Effector memory CD8-positive, alpha-beta T cell (primary cell): ENCODE measurements around the gene R3HCC1L.

Experiments
- ATAC-seq: fragments of 150-1000 bp; cut with Tn5 transposase; replicated peaks from 2 replicates; pipeline ENCODE4 v1.10.0; 2021; ENCODE audit warnings: mild to moderate bottlenecking, moderate library complexity
- DNase-seq, 3 experiments: peaks; one replicate each; pipeline ENCODE4 v3.0.0; 2021
- H3K27ac Mint-ChIP-seq, 2 donors: one replicate each; pipeline ENCODE4 v1.8.0; 2022; ENCODE audit warnings: mild to moderate bottlenecking in 2 of 2, mixed read lengths in 2 of 2, moderate library complexity in 2 of 2
- H3K27me3 Mint-ChIP-seq, 2 donors: one replicate each; pipeline ENCODE4 v1.8.0; 2022; ENCODE audit warnings: mixed read lengths in 2 of 2
- H3K36me3 Mint-ChIP-seq: one replicate; pipeline ENCODE4 v1.8.0; 2022; ENCODE audit warnings: mild to moderate bottlenecking, moderate library complexity, mixed read lengths; ENCODE audit not compliant: insufficient read depth
- H3K4me1 Mint-ChIP-seq, 2 donors: one replicate each; pipeline ENCODE4 v1.8.0; 2022; ENCODE audit warnings: low read depth in 2 of 2, mixed read lengths in 2 of 2
- H3K4me3 Mint-ChIP-seq, 2 donors: one replicate each; pipeline ENCODE4 v1.8.0; 2022; ENCODE audit warnings: mild to moderate bottlenecking in 2 of 2, mixed read lengths in 2 of 2, moderate library complexity in 2 of 2
- H3K9me3 Mint-ChIP-seq, 2 donors: one replicate each; pipeline ENCODE4 v1.8.0; 2022; ENCODE audit warnings: mixed read lengths in 2 of 2
- total RNA-seq, 9 experiments: gene quantifications; one replicate each; lab custom pipeline; 2026; lab: John Stamatoyannopoulos, UW

The R3HCC1L gene
- total RNA-seq, result 42.7 to 64.8 (median 48.6) reads per million in 9 experiments

DNA sequence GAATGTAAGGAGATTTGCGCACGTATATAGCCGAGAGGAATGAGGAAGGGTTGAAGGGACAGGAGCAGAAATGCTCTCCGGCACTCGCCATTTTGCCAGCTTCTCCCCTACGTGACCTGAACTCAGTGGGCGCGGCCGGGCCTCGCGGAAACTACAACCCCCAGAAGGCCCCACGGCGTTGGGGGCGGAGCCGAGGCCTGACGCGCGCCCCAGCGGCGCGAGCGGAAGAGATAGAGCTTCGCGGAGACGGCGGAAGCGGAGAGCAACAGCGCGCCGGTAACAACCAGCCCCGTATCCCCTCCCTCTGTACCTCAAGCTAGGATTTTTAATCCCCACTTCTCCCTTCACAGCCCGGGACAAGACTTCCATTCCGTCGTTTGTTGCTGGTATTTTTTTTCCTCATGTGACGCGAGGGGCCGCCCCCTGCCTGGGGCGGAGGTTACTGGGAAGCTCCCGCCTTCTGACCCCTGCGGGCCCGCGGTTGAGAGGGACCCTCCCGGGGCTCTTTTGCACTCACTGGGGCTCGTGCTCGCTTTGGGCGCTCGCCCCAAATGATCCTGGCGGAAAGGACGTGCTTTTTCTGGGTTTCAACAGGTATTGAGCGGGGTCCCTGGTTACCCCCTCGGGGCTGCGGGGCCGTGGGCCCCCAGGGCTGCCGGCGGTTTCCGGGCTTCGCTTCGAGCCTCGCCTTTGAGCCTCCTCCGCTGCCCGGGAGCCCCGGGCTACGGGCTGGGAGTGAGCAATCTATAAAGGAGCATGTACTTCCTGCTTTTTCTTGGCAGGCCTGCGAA lies at the start of gene R3HCC1L:
Gene R3HCC1L (plus strand): TSS at position 227 of the 791 bp plus-strand sequence. CDS start 73,458 bp downstream, outside the sequence.
- Mint-ChIP-seq H3K4me3 (peak within 1 kb of the TSS; percentile 78 to 91), H3K4me1 (peaks cover 26 to 36% of the 10 kb centered on the region in 2 donors), H3K9me3 (no peaks in the 10 kb centered on the region), H3K27ac (peak within 1 kb of the TSS; percentile 94 to 98), H3K27me3 (peaks cover 0 to 6% of the 10 kb centered on the region in 2 donors), H3K36me3 (peaks cover 8% of the 10 kb centered on the region)
- DNase-seq, result peak; percentile 92 to 97 (median 94)
- ATAC-seq, result peak; percentile 97

- Mint-ChIP-seq H3K27me3 (peaks cover 35 to 75% of the 10 kb centered on the region in 2 donors), H3K4me3 (no peak overlapping the region), H3K27ac (no peak overlapping the region), H3K4me1 (peaks cover 0 to 4% of the 10 kb centered on the region in 2 donors), H3K36me3 (peaks cover 3% of the 10 kb centered on the region), H3K9me3 (no peaks in the 10 kb centered on the region)
- no peak for DNase-seq
- no peak for ATAC-seq
Measured at GRCh38 chr10:98085238-98085637, 49.2 kb upstream of the R3HCC1L start.

- ATAC-seq (no peak), DNase-seq (no peak)
- Mint-ChIP-seq H3K27ac (no peak overlapping the region), H3K36me3 (peaks cover 3% of the 10 kb centered on the region), H3K9me3 (no peaks in the 10 kb centered on the region), H3K27me3 (peaks cover 35 to 69% of the 10 kb centered on the region in 2 donors), H3K4me3 (no peak overlapping the region), H3K4me1 (peaks cover 0 to 4% of the 10 kb centered on the region in 2 donors)
Measured at GRCh38 chr10:98086837-98087708, 47.4 kb upstream of the R3HCC1L start.

GRCh38 chr10:98088186-98088971 lies 46.1 kb upstream of the R3HCC1L start:
- Mint-ChIP-seq H3K36me3 (no peaks in the 10 kb centered on the region), H3K4me1 (no peaks in the 10 kb centered on the region), H3K27ac (no peak overlapping the region), H3K27me3 (peaks cover 29 to 64% of the 10 kb centered on the region in 2 donors), H3K9me3 (no peaks in the 10 kb centered on the region), H3K4me3 (no peak overlapping the region)
- ATAC-seq, result no peak
- no peak for DNase-seq

GRCh38 chr10:98090822-98091221 lies 43.6 kb upstream of the R3HCC1L start:
- H3K9me3 Mint-ChIP-seq, result no peaks in the 10 kb centered on the region
- H3K27ac Mint-ChIP-seq, result no peak overlapping the region
- H3K4me1 Mint-ChIP-seq, result no peaks in the 10 kb centered on the region
- H3K36me3 Mint-ChIP-seq, result no peaks in the 10 kb centered on the region
- no peak overlapping the region for H3K4me3 Mint-ChIP-seq
- DNase-seq (no peak), ATAC-seq (no peak)
- H3K27me3 Mint-ChIP-seq, result peaks cover 32 to 80% of the 10 kb centered on the region in 2 donors

- Mint-ChIP-seq H3K27me3 (peaks cover 13 to 31% of the 10 kb centered on the region in 2 donors), H3K36me3 (no peaks in the 10 kb centered on the region), H3K4me1 (no peaks in the 10 kb centered on the region), H3K27ac (no peak overlapping the region), H3K4me3 (no peak overlapping the region), H3K9me3 (no peaks in the 10 kb centered on the region)
- DNase-seq (no peak), ATAC-seq (no peak)
Measured at GRCh38 chr10:98096316-98096715, 38.1 kb upstream of the R3HCC1L start.

- Mint-ChIP-seq H3K36me3 (no peaks in the 10 kb centered on the region), H3K9me3 (no peaks in the 10 kb centered on the region), H3K4me1 (no peaks in the 10 kb centered on the region), H3K4me3 (no peak overlapping the region), H3K27me3 (peaks cover 13 to 31% of the 10 kb centered on the region in 2 donors), H3K27ac (no peak overlapping the region)
- DNase-seq (no peak), ATAC-seq (no peak)
Measured at GRCh38 chr10:98096731-98097130, 37.7 kb upstream of the R3HCC1L start.

GRCh38 chr10:98097175-98097574 lies 37.3 kb upstream of the R3HCC1L start:
- Mint-ChIP-seq H3K27me3 (peaks cover 13 to 31% of the 10 kb centered on the region in 2 donors), H3K9me3 (no peaks in the 10 kb centered on the region), H3K4me1 (no peaks in the 10 kb centered on the region), H3K27ac (no peak overlapping the region), H3K36me3 (no peaks in the 10 kb centered on the region), H3K4me3 (no peak overlapping the region)
- no peak for DNase-seq
- ATAC-seq, result no peak

DNA sequence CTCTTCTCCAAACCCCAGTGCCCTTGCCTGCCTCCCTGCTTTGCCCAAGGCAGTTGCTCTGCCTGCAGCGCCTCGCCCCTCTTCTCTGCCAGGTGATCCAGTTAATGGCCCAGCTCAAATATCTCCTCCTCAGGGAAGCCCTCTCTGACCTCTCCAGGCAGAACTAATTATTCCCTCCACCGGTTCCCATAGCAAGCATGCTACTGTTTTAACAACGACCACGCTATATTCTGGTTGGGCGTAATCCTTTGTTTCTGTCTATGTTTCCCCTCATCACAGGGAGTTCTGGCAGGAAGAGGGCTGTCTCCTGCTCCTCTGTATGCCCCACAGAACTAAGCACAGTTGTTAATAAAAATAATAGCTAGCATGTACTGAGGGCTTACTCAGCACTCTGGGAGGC lies 36.8 kb upstream of the R3HCC1L start:
- Mint-ChIP-seq H3K4me1 (no peaks in the 10 kb centered on the region), H3K27me3 (peaks cover 13 to 31% of the 10 kb centered on the region in 2 donors), H3K9me3 (no peaks in the 10 kb centered on the region), H3K4me3 (no peak overlapping the region), H3K36me3 (no peaks in the 10 kb centered on the region), H3K27ac (no peak overlapping the region)
- no peak for ATAC-seq
- no peak for DNase-seq

DNA sequence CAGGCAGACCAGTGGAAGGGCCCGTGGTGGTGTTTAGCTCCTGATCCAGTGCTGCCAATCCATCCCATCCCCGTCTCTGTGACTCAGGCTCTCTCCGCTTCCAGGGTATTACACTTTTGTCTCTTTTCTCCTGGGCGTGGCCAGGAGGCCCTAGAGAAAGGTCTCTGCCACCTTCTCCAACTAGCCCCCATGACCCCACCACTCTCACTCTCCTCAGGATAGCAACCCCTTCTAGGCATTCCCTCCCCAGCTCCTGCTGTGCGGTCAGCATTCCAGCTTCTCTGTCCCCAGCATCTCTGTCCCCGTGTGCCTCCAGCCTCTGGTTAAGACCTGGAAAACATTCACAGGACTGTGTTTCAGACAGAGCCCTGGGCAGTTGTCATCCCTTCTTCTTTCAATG lies 36.2 kb upstream of the R3HCC1L start:
- no peak overlapping the region for H3K27ac Mint-ChIP-seq
- no peak for DNase-seq

DNA sequence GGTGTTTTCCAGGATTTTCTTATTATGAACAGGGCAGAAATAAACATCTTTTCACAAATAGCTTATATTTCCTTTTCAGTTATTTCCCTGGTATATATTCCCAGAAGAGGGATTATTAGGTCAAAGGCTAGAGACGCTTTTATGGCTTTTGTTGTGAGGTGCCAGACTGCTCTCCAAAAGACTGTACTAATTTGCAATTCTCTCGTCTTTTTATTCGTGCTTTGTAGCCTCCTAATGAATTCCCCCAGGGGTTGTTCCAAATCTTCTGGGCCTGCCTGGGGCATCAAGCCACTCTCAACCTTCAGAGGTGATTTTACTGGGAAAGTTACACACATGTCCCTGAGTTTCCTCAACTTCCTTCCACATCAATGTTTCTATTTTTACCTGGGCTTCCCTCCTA lies 34.0 kb upstream of the R3HCC1L start:
- no peak for ATAC-seq
- H3K27ac Mint-ChIP-seq, result no peak overlapping the region

More for the DNA sequence above, 36.2 kb upstream of the R3HCC1L start:
- no peaks in the 10 kb centered on the region for H3K9me3 Mint-ChIP-seq
- ATAC-seq, result no peak
- H3K4me3 Mint-ChIP-seq, result no peak overlapping the region
- no peaks in the 10 kb centered on the region for H3K4me1 Mint-ChIP-seq
- H3K36me3 Mint-ChIP-seq, result no peaks in the 10 kb centered on the region
- peaks cover 13 to 25% of the 10 kb centered on the region in 2 donors for H3K27me3 Mint-ChIP-seq

DNA sequence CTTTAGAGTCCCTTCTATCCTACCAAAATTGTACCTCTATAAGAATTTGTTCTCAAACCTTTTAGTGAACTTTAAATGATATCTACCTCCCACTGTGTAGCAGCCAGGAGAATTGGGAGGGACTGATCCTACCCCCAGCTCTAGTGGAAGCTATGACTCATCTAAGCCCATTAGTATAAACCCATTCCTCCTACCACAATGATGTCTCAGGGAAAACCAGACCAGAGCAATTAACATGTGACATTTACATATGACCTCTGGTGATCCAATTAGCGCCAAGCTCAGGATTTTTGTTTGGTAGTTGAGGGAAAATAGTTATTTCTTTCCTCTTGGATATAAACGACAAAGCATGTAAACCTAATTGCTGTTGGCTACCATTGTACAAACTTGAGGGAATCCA lies 33.1 kb upstream of the R3HCC1L start:
- no peak overlapping the region for H3K27ac Mint-ChIP-seq
- DNase-seq (no peak), ATAC-seq (no peak)
- H3K36me3 Mint-ChIP-seq, result no peaks in the 10 kb centered on the region
- no peaks in the 10 kb centered on the region for H3K9me3 Mint-ChIP-seq
- H3K4me1 Mint-ChIP-seq, result no peaks in the 10 kb centered on the region
- peaks cover 0 to 6% of the 10 kb centered on the region in 2 donors for H3K27me3 Mint-ChIP-seq
- H3K4me3 Mint-ChIP-seq, result no peak overlapping the region

More for the DNA sequence above, 34.0 kb upstream of the R3HCC1L start:
- no peaks in the 10 kb centered on the region for H3K4me1 Mint-ChIP-seq
- no peak overlapping the region for H3K4me3 Mint-ChIP-seq
- peaks cover 3 to 6% of the 10 kb centered on the region in 2 donors for H3K27me3 Mint-ChIP-seq
- no peaks in the 10 kb centered on the region for H3K9me3 Mint-ChIP-seq
- no peak for DNase-seq
- H3K36me3 Mint-ChIP-seq, result no peaks in the 10 kb centered on the region

DNA sequence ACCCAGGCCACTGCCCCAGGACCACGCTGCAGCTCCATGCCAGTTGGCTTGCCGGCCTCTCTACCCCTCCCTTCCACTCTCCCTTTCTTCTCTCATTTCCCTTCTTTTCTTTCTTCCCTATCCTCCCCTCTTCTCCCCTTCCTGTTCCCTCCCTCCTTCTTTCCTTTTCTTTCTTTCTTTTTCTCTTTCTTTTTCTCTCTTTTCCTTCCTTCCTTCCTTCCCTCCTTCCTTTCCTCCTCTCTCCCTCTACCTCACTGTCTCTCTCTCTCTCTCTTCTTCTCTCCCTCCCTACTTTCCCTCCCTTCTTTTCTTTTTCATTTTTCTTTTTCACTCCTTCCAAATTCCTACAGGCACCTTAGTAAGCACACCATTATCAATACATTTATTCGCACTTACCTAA lies 30.3 kb upstream of the R3HCC1L start:
- Mint-ChIP-seq H3K4me1 (no peaks in the 10 kb centered on the region), H3K9me3 (no peaks in the 10 kb centered on the region), H3K4me3 (no peak overlapping the region), H3K27me3 (peaks cover 0 to 21% of the 10 kb centered on the region in 2 donors), H3K27ac (no peak overlapping the region), H3K36me3 (no peaks in the 10 kb centered on the region)
- ATAC-seq, result no peak
- DNase-seq, result no peak
